CD4-positive, alpha-beta T cell (primary cell): ENCODE measurements around the gene AP1M1. TPM values are rescaled to one million over a fixed set of nuclear protein-coding genes. Genes with fewer than 3 reads are reported as not detected.

ENCODE experiments used
- ATAC-seq: fragments of 200-7000 bp; cut with Tn5 transposase; one replicate; pipeline ENCODE4 v1.10.0; 2022; ENCODE audit warnings: mild to moderate bottlenecking; ENCODE audit not compliant: poor library complexity
- CTCF ChIA-PET: fragments of 350-600 bp; sonication (Branson Sonifier 250); formaldehyde crosslinking; loops from one replicate; lab custom pipeline; 2021; ENCODE audit warnings: antibody characterized with exemption, inconsistent platforms; lab: Charles Lee
- POLR2A ChIA-PET: fragments of 350-600 bp; sonication (Branson Sonifier 250); formaldehyde crosslinking; loops from one replicate; lab custom pipeline; 2021; ENCODE audit warnings: antibody characterized with exemption, inconsistent platforms; lab: Charles Lee
- DNase-seq, 14 experiments: peaks; one replicate each; pipeline ENCODE4 v3.0.0-alpha.2; 2013 to 2020; ENCODE audit warnings: mixed read lengths in 2 of 14
- H3K27ac ChIP-seq, 2 donors: one replicate each; pipeline versions ENCODE4 v1.5.1 to v1.7.0; 2013; ENCODE audit warnings: low read length in 2 of 2, low read depth in 1 of 2, mild to moderate bottlenecking in 1 of 2
- H3K27me3 ChIP-seq, 2 experiments: 1 replicate in 1 of 2; 2 replicates in 1 of 2; pipeline versions ENCODE4 v1.6.1 to v1.7.0; 2013; ENCODE audit warnings: low read length in 2 of 2, control low read depth in 1 of 2, mild to moderate bottlenecking in 1 of 2, moderate library complexity in 1 of 2; ENCODE audit not compliant: insufficient read depth in 2 of 2, control insufficient read depth in 1 of 2
- H3K36me3 ChIP-seq: one replicate; pipeline ENCODE4 v1.6.1; 2013; ENCODE audit warnings: low read length, control low read depth; ENCODE audit not compliant: insufficient read depth
- H3K4me1 ChIP-seq: one replicate; pipeline ENCODE4 v1.6.1; 2013; ENCODE audit warnings: low read length, control low read depth; ENCODE audit not compliant: insufficient read depth
- H3K4me3 ChIP-seq: one replicate; pipeline ENCODE4 v1.5.1; 2013; ENCODE audit warnings: mild to moderate bottlenecking, low read length, moderate library complexity
- H3K9me3 ChIP-seq, 2 experiments: 1 replicate in 1 of 2; 2 replicates in 1 of 2; pipeline versions ENCODE4 v1.6.1 to v1.7.0; 2013; ENCODE audit warnings: low read length in 2 of 2, mild to moderate bottlenecking in 2 of 2, control low read depth in 1 of 2, moderate library complexity in 1 of 2; ENCODE audit not compliant: control insufficient read depth in 1 of 2, insufficient read depth in 1 of 2
- H3K27ac Mint-ChIP-seq: one replicate; pipeline ENCODE4 v1.8.0; 2020; ENCODE audit warnings: mixed read lengths
- H3K27me3 Mint-ChIP-seq: one replicate; pipeline ENCODE4 v1.8.0; 2021; ENCODE audit warnings: mixed read lengths
- H3K36me3 Mint-ChIP-seq: one replicate; pipeline ENCODE4 v1.8.0; 2021; ENCODE audit warnings: low read depth, mixed read lengths
- H3K4me1 Mint-ChIP-seq: one replicate; pipeline ENCODE4 v1.8.0; 2021; ENCODE audit warnings: low read depth, mixed read lengths
- H3K4me3 Mint-ChIP-seq: one replicate; pipeline ENCODE4 v1.8.0; 2020; ENCODE audit warnings: mild to moderate bottlenecking, mixed read lengths
- H3K9me3 Mint-ChIP-seq: one replicate; pipeline ENCODE4 v1.8.0; 2020; ENCODE audit warnings: mixed read lengths
- CTCF ChIP-seq: fragments of 200-600 bp; IDR thresholded peaks from one replicate; pipeline ENCODE4 v1.8.0; 2022; ENCODE audit warnings: antibody characterized with exemption, mild to moderate bottlenecking
- intact Hi-C, 2 experiments: fragments of 100-400 bp; cut with DNase I in 1 of 2; cut with micrococcal nuclease in 1 of 2; formaldehyde crosslinking; loops; one replicate each; pipeline versions ENCODE4 v1.15.1 to v1.9.0; 2023 to 2025; cut with DNase I, micrococcal nuclease
- total RNA-seq, 174 experiments: library from RNA in 2 of 174; stranded (reverse) in 2 of 174; gene quantifications; one replicate each; pipeline ENCODE4 v1.2.3 and lab custom pipeline; 2021 to 2026

Gene AP1M1
- total RNA-seq, 2 experiments from 2014 or later = 52.1 to 58.3 TPM

- Mint-ChIP-seq H3K4me1 (peaks cover 24% of the 10 kb centered on the region), H3K9me3 (no peaks in the 10 kb centered on the region), H3K36me3 (no peaks in the 10 kb centered on the region), H3K4me3 (no peak overlapping the region), H3K27me3 (no peaks in the 10 kb centered on the region), H3K27ac (no peak overlapping the region)
- H3K27me3 ChIP-seq = peaks cover 0 to 2% of the 10 kb centered on the region in 2 experiments
- H3K27ac ChIP-seq = no peak overlapping the region
- no peak overlapping the region for H3K4me3 ChIP-seq
- ATAC-seq = no peak
- intact Hi-C loops = no loop called here
- ChIA-PET CTCF (no interaction called here), POLR2A (no interaction called here)
- no peak for TF ChIP-seq CTCF
- no peaks in the 10 kb centered on the region for H3K9me3 ChIP-seq
- DNase-seq = no peak
- peaks cover 17% of the 10 kb centered on the region for H3K4me1 ChIP-seq
- no peaks in the 10 kb centered on the region for H3K36me3 ChIP-seq
These were observed 93.0 kb downstream of the AP1M1 start for GRCh38 chr19:16290692-16291091.

GRCh38 chr19:16293118-16294091 is 95.7 kb downstream of the AP1M1 start:
- Mint-ChIP-seq H3K4me1 (peaks cover 9% of the 10 kb centered on the region), H3K9me3 (no peaks in the 10 kb centered on the region), H3K27me3 (no peaks in the 10 kb centered on the region), H3K27ac (no peak overlapping the region), H3K4me3 (no peak overlapping the region), H3K36me3 (no peaks in the 10 kb centered on the region)
- POLR2A ChIA-PET = no interaction called here
- Histone ChIP-seq H3K4me3 (no peak overlapping the region), H3K36me3 (no peaks in the 10 kb centered on the region), H3K27me3 (no peaks in the 10 kb centered on the region), H3K9me3 (peaks cover 0 to 5% of the 10 kb centered on the region in 2 experiments), H3K27ac (no peak overlapping the region), H3K4me1 (peaks cover 5% of the 10 kb centered on the region)
- ATAC-seq (no peak), DNase-seq (peak in 1 of 14 experiments; percentile 33)
- TF ChIP-seq CTCF = no peak
- CTCF ChIA-PET = no interaction called here
- intact Hi-C loops = no loop called here

- H3K36me3 ChIP-seq = no peaks in the 10 kb centered on the region
- Mint-ChIP-seq H3K27me3 (no peaks in the 10 kb centered on the region), H3K4me3 (no peak overlapping the region), H3K36me3 (no peaks in the 10 kb centered on the region), H3K27ac (no peak overlapping the region), H3K9me3 (no peaks in the 10 kb centered on the region), H3K4me1 (no peaks in the 10 kb centered on the region)
- no peaks in the 10 kb centered on the region for H3K4me1 ChIP-seq
- CTCF ChIA-PET = no interaction called here
- no peak for TF ChIP-seq CTCF
- no peak overlapping the region for H3K4me3 ChIP-seq
- no peak for DNase-seq
- H3K9me3 ChIP-seq = peaks cover 0 to 5% of the 10 kb centered on the region in 2 experiments
- no peak for ATAC-seq
- POLR2A ChIA-PET = interaction anchor here (0.7 to 0.9 kb wide), 2 partner anchors 29 to 40 kb away, joined by 3 to 4 read pairs; partner anchors contain the start of gene KLF2
- intact Hi-C loops = no loop called here
- H3K27me3 ChIP-seq = no peaks in the 10 kb centered on the region
- no peak overlapping the region for H3K27ac ChIP-seq
These were observed 97.3 kb downstream of the AP1M1 start for GRCh38 chr19:16295057-16295456.

Other genes with a start within 250 kb of the AP1M1 start
- gene OR10H4, start 248.9 kb upstream of the AP1M1 start, total RNA-seq = not detected
- 100 to 1,000 TPM; 182 to 185 TPM for gene TPM4, start 121.4 kb upstream of the AP1M1 start, total RNA-seq
- gene RAB8A, start 86.0 kb upstream of the AP1M1 start, total RNA-seq = 10 to 100 TPM; 74.9 to 79.0 TPM
- gene HSH2D, start 54.2 kb upstream of the AP1M1 start, total RNA-seq = 10 to 100 TPM; 46.0 to 46.9 TPM
- gene CIB3, start 24.4 kb upstream of the AP1M1 start, total RNA-seq = not detected
- gene FAM32A, start 12.5 kb upstream of the AP1M1 start, total RNA-seq = 10 to 100 TPM; 44.5 to 50.3 TPM
- 1,000 to 10,000 TPM; 1,201 to 1,291 TPM for gene KLF2, start 126.9 kb downstream of the AP1M1 start, total RNA-seq